IMR-90 (cell line): ENCODE data around the gene GSTK1. TPM values are rescaled to one million over a fixed set of nuclear protein-coding genes. Genes with fewer than 3 reads are reported as not detected.

Experiments used
- ATAC-seq: fragments of 200-7000 bp; cut with Tn5 transposase; 2 replicates; pipeline ENCODE4 v1.9.1; 2020; ENCODE audit warnings: low read depth, mild to moderate bottlenecking, moderate library complexity
- BruUV-seq: library from RNA; stranded (reverse); fragments of 400-500 nt; replicated peaks from 2 replicates; lab custom pipeline; 2021; lab: Mats Ljungman, UMichigan
- CTCF ChIA-PET: fragments of 300-600 bp; formaldehyde crosslinking; extraction: SDS; loops from one replicate; lab custom pipeline; 2021; ENCODE audit warnings: antibody characterized with exemption; lab: Yijun Ruan, JAX
- POLR2A ChIA-PET: fragments of 300-600 bp; sonication (Branson Sonifier 250); formaldehyde crosslinking; loops from one replicate; lab custom pipeline; 2022; ENCODE audit warnings: antibody characterized with exemption; ENCODE audit not compliant: unreplicated experiment; lab: Charles Lee
- DNase-seq: peaks from one replicate; pipeline ENCODE4 v3.0.0; 2013
- H2AFZ ChIP-seq: replicated peaks from 2 replicates; pipeline ENCODE3; 2013; ENCODE audit warnings: low read length, mild to moderate bottlenecking; ENCODE audit not compliant: poor library complexity
- H2AK5ac ChIP-seq: 2 replicates; pipeline ENCODE4 v1.6.1; 2013; ENCODE audit warnings: low read depth, low read length, inconsistent platforms
- H2AK9ac ChIP-seq: replicated peaks from 2 replicates; pipeline ENCODE3; 2013; ENCODE audit warnings: mild to moderate bottlenecking, low read depth, low read length, moderate library complexity; ENCODE audit not compliant: poor library complexity
- H2BK120ac ChIP-seq: 2 replicates; pipeline ENCODE4 v1.6.1; 2013; ENCODE audit warnings: low read depth, low read length, inconsistent platforms
- H2BK15ac ChIP-seq: 3 replicates; pipeline ENCODE4 v1.6.1; 2013; ENCODE audit warnings: low read depth, low read length, inconsistent platforms
- H2BK20ac ChIP-seq: 2 replicates; pipeline ENCODE4 v1.6.1; 2013; ENCODE audit warnings: low read depth, mild to moderate bottlenecking, inconsistent platforms, low read length, moderate library complexity
- H2BK5ac ChIP-seq: 2 replicates; pipeline ENCODE4 v1.6.1; 2013; ENCODE audit warnings: mild to moderate bottlenecking, low read depth, low read length, inconsistent platforms; ENCODE audit not compliant: poor library complexity, severe bottlenecking
- H3K14ac ChIP-seq: replicated peaks from 2 replicates; pipeline ENCODE4 v1.6.1; 2013; ENCODE audit warnings: low read depth, low read length, inconsistent platforms
- H3K18ac ChIP-seq: 2 replicates; pipeline ENCODE4 v1.6.1; 2013; ENCODE audit warnings: low read depth, low read length, control low read depth
- H3K23ac ChIP-seq: 2 replicates; pipeline ENCODE4 v1.6.1; 2013; ENCODE audit warnings: low read depth, low read length, inconsistent platforms
- H3K27ac ChIP-seq: 2 replicates; pipeline ENCODE4 v1.5.1; 2013; ENCODE audit warnings: mild to moderate bottlenecking, control low read depth, low read length; ENCODE audit not compliant: insufficient read depth
- H3K27me3 ChIP-seq: 2 replicates; pipeline ENCODE4 v1.6.1; 2013; ENCODE audit warnings: low read length; ENCODE audit not compliant: control insufficient read depth, insufficient read depth
- H3K36me3 ChIP-seq: 2 replicates; pipeline ENCODE4 v1.6.1; 2013; ENCODE audit warnings: low read length, mixed read lengths; ENCODE audit not compliant: control insufficient read depth, insufficient read depth
- H3K4ac ChIP-seq: 2 replicates; pipeline ENCODE4 v1.6.1; 2013; ENCODE audit warnings: low read depth, low read length, inconsistent platforms
- H3K4me1 ChIP-seq: 2 replicates; pipeline ENCODE4 v1.6.1; 2013; ENCODE audit warnings: low read length, mixed read lengths; ENCODE audit not compliant: control insufficient read depth, insufficient read depth
- H3K4me2 ChIP-seq: 2 replicates; pipeline ENCODE4 v1.6.1; 2013; ENCODE audit warnings: low read depth, mild to moderate bottlenecking, control low read depth, low read length, moderate library complexity
- H3K4me3 ChIP-seq: 2 replicates; pipeline ENCODE4 v1.5.1; 2013; ENCODE audit warnings: low read depth, mild to moderate bottlenecking, control low read depth, low read length, moderate library complexity; ENCODE audit not compliant: insufficient read depth
- H3K56ac ChIP-seq: 2 replicates; pipeline ENCODE4 v1.6.1; 2013; ENCODE audit warnings: low read length, inconsistent platforms; ENCODE audit not compliant: insufficient read depth; ENCODE audit errors: extremely low read depth
- H3K79me1 ChIP-seq, 2 experiments: 2 replicates each; pipeline ENCODE4 v1.6.1; 2013; ENCODE audit warnings: low read length in 2 of 2, inconsistent platforms in 1 of 2, low read depth in 1 of 2
- H3K9ac ChIP-seq: 2 replicates; pipeline ENCODE4 v1.6.1; 2013; ENCODE audit warnings: low read depth, low read length, control low read depth
- H3K9me1 ChIP-seq: 2 replicates; pipeline ENCODE4 v1.6.1; 2013; ENCODE audit warnings: low read length, inconsistent platforms; ENCODE audit not compliant: insufficient read depth
- H3K9me3 ChIP-seq: 2 replicates; pipeline ENCODE4 v1.6.1; 2013; ENCODE audit warnings: low read length; ENCODE audit not compliant: control insufficient read depth, insufficient read depth
- H4K20me1 ChIP-seq: 2 replicates; pipeline ENCODE4 v1.6.1; 2013; ENCODE audit warnings: low read length, inconsistent platforms; ENCODE audit not compliant: insufficient read depth
- H4K5ac ChIP-seq: 2 replicates; pipeline ENCODE4 v1.6.1; 2013; ENCODE audit warnings: mild to moderate bottlenecking, low read depth, low read length, control low read depth
- H4K8ac ChIP-seq, 2 experiments: 2 replicates each; pipeline ENCODE4 v1.6.1; 2013; ENCODE audit warnings: low read depth in 2 of 2, low read length in 2 of 2, control low read depth in 1 of 2, inconsistent platforms in 1 of 2
- H4K91ac ChIP-seq: 2 replicates; pipeline ENCODE4 v1.6.1; 2013; ENCODE audit warnings: low read depth, low read length, inconsistent platforms; ENCODE audit not compliant: insufficient read depth
- BHLHE40 ChIP-seq: fragments of 150-350 bp; IDR thresholded peaks from 2 replicates; pipeline ENCODE4 v1.6.1; 2016; ENCODE audit warnings: mild to moderate bottlenecking, low read depth, low read length
- CEBPB ChIP-seq: IDR thresholded peaks from 2 replicates; pipeline ENCODE4 v1.6.1; 2012; ENCODE audit warnings: low read depth, low read length, improper control_type of control experiment
- CHD1 ChIP-seq: IDR thresholded peaks from 2 replicates; pipeline ENCODE4 v1.6.1; 2012; ENCODE audit warnings: low read depth, low read length, improper control_type of control experiment
- FOS ChIP-seq: fragments of 150-350 bp; IDR thresholded peaks from 2 replicates; pipeline ENCODE4 v1.6.1; 2016; ENCODE audit warnings: low read depth, low read length
- MAFK ChIP-seq: IDR thresholded peaks from 2 replicates; pipeline ENCODE4 v1.6.1; 2012; ENCODE audit warnings: low read depth, low read length, improper control_type of control experiment
- MAZ ChIP-seq: IDR thresholded peaks from 2 replicates; pipeline ENCODE4 v1.6.1; 2012; ENCODE audit warnings: low read depth, mild to moderate bottlenecking, low read length, improper control_type of control experiment, moderate library complexity, borderline replicate concordance
- MXI1 ChIP-seq: IDR thresholded peaks from 2 replicates; pipeline ENCODE4 v1.6.1; 2012; ENCODE audit warnings: low read depth, mild to moderate bottlenecking, low read length, moderate library complexity, borderline replicate concordance
- NFE2L2 ChIP-seq: fragments of 150-350 bp; IDR thresholded peaks from 2 replicates; pipeline ENCODE4 v1.6.1; 2016; ENCODE audit warnings: low read depth, mild to moderate bottlenecking, low read length
- POLR2A ChIP-seq: IDR thresholded peaks from 2 replicates; pipeline ENCODE4 v1.6.1; 2012; ENCODE audit warnings: mild to moderate bottlenecking, low read depth, low read length
- RAD21 ChIP-seq: IDR thresholded peaks from 2 replicates; pipeline ENCODE4 v1.6.1; 2012; ENCODE audit warnings: low read length, improper control_type of control experiment
- RCOR1 ChIP-seq: IDR thresholded peaks from 2 replicates; pipeline ENCODE4 v1.6.1; 2012; ENCODE audit warnings: mild to moderate bottlenecking, low read length, improper control_type of control experiment; ENCODE audit not compliant: insufficient replicate concordance
- RFX5 ChIP-seq: IDR thresholded peaks from 2 replicates; pipeline ENCODE4 v1.8.0; 2012; ENCODE audit warnings: low read depth, mild to moderate bottlenecking, low read length, moderate library complexity
- SMC3 ChIP-seq: fragments of 150-350 bp; IDR thresholded peaks from 2 replicates; pipeline ENCODE4 v1.6.1; 2016; ENCODE audit warnings: low read depth, mild to moderate bottlenecking, antibody characterized with exemption, low read length, moderate library complexity
- WGBS, 2 experiments: methylation state at CpG; one replicate each; pipeline versions ENCODE4 v1.1.5 to v1.1.7; 2013; ENCODE audit warnings: missing lambda C conversion rate in 2 of 2; ENCODE audit not compliant: insufficient read length in 1 of 2; ENCODE audit errors: extremely low coverage in 2 of 2; 5-methylcytosine and 5-hydroxymethylcytosine counted together
- dilution Hi-C: fragments of 300-500 bp; cut with HindIII; formaldehyde crosslinking; loops from one replicate; pipeline ENCODE4 v1.14.3; 2018; ENCODE audit warnings: low sequenced_read_pairs; ENCODE audit not compliant: unreplicated experiment
- in situ Hi-C: fragments of 300-500 bp; cut with MboI; formaldehyde crosslinking; loops from 3 replicates; pipeline ENCODE4 v1.14.3; 2019; ENCODE audit warnings: low sequenced_read_pairs, inconsistent platforms, mixed read lengths
- intact Hi-C: fragments of 100-400 bp; cut with micrococcal nuclease; formaldehyde crosslinking; loops from 2 replicates; pipeline ENCODE4 v1.10.0; 2022
- polyA plus RNA-seq, 3 experiments: library from polyadenylated mRNA; depleted of rRNA; stranded (reverse); fragments of >200 nt; gene quantifications; 2 replicates each; pipeline ENCODE4 v1.2.3, GENCODE V29; 2012; ENCODE audit warnings: low replicate concordance in 1 of 3
- total RNA-seq: library from RNA; depleted of rRNA; stranded (reverse); fragments of >200 nt; gene quantifications from 2 replicates; pipeline ENCODE4 v1.2.3, GENCODE V29; 2012
- TF ChIP-seq, protein P1 (sequence below): fragments of 150-350 bp; IDR thresholded peaks from 2 replicates; pipeline ENCODE4 v1.6.1; 2016; ENCODE audit warnings: low read depth, mild to moderate bottlenecking, low read length, moderate library complexity, borderline replicate concordance
- TF ChIP-seq, protein P2 (sequence below): fragments of 150-350 bp; IDR thresholded peaks from 2 replicates; pipeline ENCODE4 v1.6.1; 2017; ENCODE audit warnings: mild to moderate bottlenecking, antibody characterized with exemption, low read length, low read depth
- TF ChIP-seq, protein P3 (sequence below): conservative IDR thresholded peaks from 2 replicates; pipeline ENCODE4 v1.5.1; 2012; ENCODE audit warnings: mild to moderate bottlenecking, low read depth, low read length, improper control_type of control experiment

GSTK1 gene
- total and polyA plus RNA-seq, 2 of the 4 experiments (the other 2 are of a cell fraction): 64.9 to 111 TPM

DNA sequence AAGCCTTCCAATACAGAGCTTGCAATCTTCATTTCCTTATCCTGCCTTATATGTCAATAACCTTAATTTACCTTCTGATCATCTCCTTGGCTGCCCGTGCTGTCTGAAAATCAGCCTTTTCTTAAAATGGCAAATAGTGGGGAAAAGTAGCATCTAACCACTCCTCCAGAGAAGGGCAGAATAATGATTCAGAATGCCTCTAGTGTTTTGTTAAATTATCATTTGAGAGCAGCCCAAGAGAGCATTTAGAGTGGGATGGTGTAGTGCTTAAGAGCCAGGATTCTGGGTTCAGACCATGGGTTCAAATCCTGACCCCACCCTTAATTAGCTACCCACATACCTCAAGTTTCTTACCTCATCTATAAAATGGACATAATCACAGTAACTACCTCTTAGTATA, 16.9 kb downstream of the GSTK1 start:
- CTCF ChIA-PET: interaction anchor here (0.9 kb wide), 1 partner anchor 19 kb away, joined by 3 read pairs; no protein-coding TSS in a partner anchor
- Histone ChIP-seq H3K23ac (no peak overlapping the region), H3K79me1 (no peaks in the 10 kb centered on the region), H2BK20ac (no peak overlapping the region), H3K27me3 (no peaks in the 10 kb centered on the region), H2AK9ac (no peak overlapping the region), H3K36me3 (no peaks in the 10 kb centered on the region), H2BK120ac (no peak overlapping the region), H3K9ac (no peak overlapping the region), H3K14ac (no peak overlapping the region), H3K4ac (no peak overlapping the region), H2AK5ac (no peak overlapping the region), H4K5ac (no peak overlapping the region), H4K20me1 (no peaks in the 10 kb centered on the region), H3K27ac (no peak overlapping the region), H2AFZ (no peak overlapping the region), H3K4me3 (no peak overlapping the region), H4K8ac (no peak overlapping the region), H3K18ac (no peak overlapping the region), H3K56ac (no peak overlapping the region), H4K91ac (no peak overlapping the region), H2BK15ac (no peak overlapping the region), H3K4me1 (no peaks in the 10 kb centered on the region), H2BK5ac (no peak overlapping the region), H3K9me1 (no peaks in the 10 kb centered on the region), H3K4me2 (no peak overlapping the region), H3K9me3 (no peaks in the 10 kb centered on the region)
- no TSS peak for BruUV-seq
- in situ Hi-C loops (no loop called here), intact Hi-C loops (no loop called here), dilution Hi-C loops (no loop called here)
- ATAC-seq: no peak
- POLR2A ChIA-PET: no interaction called here
- DNase-seq: no peak
- no CpG with 5 or more reads among the region's 1 CpG for WGBS, 2 experiments
- TF ChIP-seq RAD21 (no peak), FOS (no peak), NFE2L2 (no peak), MAZ (no peak), CEBPB (no peak), MXI1 (no peak), POLR2A (no peak), MAFK (no peak), RFX5 (no peak), BHLHE40 (no peak), SMC3 (no peak), CHD1 (no peak), RCOR1 (no peak)
- TF ChIP-seq, protein P1, sequence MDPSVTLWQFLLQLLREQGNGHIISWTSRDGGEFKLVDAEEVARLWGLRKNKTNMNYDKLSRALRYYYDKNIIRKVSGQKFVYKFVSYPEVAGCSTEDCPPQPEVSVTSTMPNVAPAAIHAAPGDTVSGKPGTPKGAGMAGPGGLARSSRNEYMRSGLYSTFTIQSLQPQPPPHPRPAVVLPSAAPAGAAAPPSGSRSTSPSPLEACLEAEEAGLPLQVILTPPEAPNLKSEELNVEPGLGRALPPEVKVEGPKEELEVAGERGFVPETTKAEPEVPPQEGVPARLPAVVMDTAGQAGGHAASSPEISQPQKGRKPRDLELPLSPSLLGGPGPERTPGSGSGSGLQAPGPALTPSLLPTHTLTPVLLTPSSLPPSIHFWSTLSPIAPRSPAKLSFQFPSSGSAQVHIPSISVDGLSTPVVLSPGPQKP: no peak
- TF ChIP-seq, protein P2, sequence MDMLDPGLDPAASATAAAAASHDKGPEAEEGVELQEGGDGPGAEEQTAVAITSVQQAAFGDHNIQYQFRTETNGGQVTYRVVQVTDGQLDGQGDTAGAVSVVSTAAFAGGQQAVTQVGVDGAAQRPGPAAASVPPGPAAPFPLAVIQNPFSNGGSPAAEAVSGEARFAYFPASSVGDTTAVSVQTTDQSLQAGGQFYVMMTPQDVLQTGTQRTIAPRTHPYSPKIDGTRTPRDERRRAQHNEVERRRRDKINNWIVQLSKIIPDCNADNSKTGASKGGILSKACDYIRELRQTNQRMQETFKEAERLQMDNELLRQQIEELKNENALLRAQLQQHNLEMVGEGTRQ: no peak
- TF ChIP-seq, protein P3, sequence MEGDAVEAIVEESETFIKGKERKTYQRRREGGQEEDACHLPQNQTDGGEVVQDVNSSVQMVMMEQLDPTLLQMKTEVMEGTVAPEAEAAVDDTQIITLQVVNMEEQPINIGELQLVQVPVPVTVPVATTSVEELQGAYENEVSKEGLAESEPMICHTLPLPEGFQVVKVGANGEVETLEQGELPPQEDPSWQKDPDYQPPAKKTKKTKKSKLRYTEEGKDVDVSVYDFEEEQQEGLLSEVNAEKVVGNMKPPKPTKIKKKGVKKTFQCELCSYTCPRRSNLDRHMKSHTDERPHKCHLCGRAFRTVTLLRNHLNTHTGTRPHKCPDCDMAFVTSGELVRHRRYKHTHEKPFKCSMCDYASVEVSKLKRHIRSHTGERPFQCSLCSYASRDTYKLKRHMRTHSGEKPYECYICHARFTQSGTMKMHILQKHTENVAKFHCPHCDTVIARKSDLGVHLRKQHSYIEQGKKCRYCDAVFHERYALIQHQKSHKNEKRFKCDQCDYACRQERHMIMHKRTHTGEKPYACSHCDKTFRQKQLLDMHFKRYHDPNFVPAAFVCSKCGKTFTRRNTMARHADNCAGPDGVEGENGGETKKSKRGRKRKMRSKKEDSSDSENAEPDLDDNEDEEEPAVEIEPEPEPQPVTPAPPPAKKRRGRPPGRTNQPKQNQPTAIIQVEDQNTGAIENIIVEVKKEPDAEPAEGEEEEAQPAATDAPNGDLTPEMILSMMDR: no peak
